ENCODE measurements around the gene PTPN6.

The PTPN6 gene

DNA sequence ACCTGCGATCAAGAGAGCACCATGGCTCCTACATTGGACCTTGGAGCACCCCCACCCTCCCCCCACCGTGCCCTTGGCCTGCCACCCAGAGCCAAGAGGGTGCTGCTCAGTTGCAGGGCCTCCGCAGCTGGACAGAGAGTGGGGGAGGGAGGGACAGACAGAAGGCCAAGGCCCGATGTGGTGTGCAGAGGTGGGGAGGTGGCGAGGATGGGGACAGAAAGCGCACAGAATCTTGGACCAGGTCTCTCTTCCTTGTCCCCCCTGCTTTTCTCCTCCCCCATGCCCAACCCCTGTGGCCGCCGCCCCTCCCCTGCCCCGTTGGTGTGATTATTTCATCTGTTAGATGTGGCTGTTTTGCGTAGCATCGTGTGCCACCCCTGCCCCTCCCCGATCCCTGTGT, 9.4 kb upstream of the PTPN6 start:
- DNase-seq (ENCODE audit: low read depth): no peak

DNA sequence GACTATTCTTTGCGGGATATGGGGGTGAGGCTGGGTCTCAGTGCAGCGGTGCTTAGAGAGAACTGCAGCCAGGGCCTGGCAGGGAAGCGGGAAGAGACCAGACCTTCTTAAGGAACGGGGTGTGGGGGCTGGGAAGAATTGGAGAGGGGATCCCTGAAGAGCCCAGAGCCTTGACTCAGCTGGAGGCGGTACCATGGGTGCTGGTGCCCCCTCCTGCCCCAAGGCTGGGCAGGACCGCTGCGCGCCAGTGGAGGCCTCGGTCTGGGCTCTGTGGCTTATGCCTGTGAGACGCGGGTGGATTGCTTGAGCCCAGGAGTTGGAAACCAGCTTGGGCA, 8.9 kb upstream of the PTPN6 start:
- no peak for DNase-seq (ENCODE audit: low read depth)

- peak; percentile 94 for DNase-seq (ENCODE audit: low read depth)
These were observed 7.8 kb upstream of the PTPN6 start for GRCh38 chr12:6943389-6943721.

- DNase-seq (ENCODE audit: low read depth): peak; percentile 90
These were observed 7.3 kb upstream of the PTPN6 start, which contains the start of the genes C12orf57 and RNU7-1 for GRCh38 chr12:6943722-6944380. C12orf57 (plus strand) TSS chr12:6944022; CDS start chr12:6944122, 100 bp downstream. RNU7-1 (plus strand) TSS chr12:6943816.

DNA sequence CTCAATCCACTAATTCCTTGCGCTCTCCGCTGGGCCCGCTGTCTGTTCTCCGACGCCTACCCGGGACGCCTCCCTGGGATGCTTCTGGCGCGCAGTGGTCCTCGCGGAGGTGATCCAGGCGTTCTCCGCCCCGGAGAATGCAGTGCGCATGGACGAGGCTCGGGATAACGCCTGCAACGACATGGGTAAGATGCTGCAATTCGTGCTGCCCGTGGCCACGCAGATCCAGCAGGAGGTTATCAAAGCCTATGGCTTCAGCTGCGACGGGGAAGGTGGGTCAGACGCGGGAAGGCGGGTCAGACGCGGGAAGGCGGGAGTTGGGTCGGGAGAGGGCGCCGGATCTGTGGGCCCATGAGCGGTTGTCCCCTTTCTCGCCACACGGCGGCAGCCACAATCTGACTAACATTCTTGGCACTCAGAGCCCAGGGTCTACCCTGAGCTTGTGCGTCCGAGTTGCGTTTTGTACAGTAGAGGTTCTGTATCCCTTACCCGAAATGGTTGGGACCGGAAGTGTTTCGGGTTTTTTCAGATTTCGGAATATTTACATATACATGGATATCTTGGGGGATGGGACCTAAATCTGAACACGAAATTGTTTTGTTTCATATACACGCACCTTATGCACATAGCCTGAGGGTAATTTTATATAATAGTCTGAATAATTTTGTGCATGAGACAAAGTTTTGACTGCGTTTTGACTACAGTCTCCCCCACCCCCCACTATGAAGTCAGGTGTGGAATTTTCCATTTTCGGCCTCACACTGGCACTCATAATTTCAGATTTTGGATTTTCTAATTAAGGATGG, 6.6 kb upstream of the PTPN6 start:
- DNase-seq (ENCODE audit: low read depth): peak; percentile 86

DNA sequence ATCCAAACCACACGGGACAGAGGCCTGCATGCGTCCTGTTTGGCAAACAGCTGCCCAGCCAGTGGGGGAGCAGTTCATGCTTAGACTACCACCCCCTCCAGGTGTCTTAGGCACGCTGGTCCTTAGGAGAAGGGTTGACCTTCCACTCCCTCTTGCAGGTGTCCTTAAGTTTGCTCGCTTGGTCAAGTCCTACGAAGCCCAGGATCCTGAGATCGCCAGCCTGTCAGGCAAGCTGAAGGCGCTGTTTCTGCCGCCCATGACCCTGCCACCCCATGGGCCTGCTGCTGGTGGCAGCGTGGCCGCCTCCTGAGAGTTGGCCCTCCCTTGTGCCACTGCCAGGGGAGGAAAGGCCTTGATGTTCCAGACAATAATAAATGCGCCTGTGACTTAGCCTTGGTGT, 5.5 kb upstream of the PTPN6 start:
- no peak for DNase-seq (ENCODE audit: low read depth)

- DNase-seq (ENCODE audit: low read depth): peak; percentile 41
These were observed 4.9 kb upstream of the PTPN6 start for GRCh38 chr12:6946033-6946919.

DNA sequence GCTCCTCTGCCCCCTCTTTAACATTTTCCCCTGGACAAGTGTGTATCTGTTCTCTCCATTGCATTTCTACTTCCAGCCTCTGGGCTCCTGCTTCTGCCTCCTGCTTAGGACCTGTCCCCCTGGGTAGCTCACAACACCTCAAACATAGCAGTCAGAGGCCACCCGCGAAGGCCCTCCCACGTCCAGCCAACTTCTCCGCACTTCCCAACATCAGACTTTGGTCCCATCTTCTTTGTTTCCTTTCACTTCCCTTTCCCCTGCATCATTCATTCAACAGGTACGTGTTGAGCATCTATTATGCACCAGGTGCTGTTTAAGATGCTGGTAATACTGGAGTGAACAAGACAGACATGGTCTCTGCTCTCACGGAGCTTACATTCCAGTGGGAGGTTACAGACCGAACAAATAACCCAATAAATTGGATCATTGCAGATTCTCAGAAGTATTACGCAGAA, 4.2 kb upstream of the PTPN6 start:
- no peak for DNase-seq (ENCODE audit: low read depth)

GRCh38 chr12:6947615-6948014, 3.5 kb upstream of the PTPN6 start:
- no peak for DNase-seq (ENCODE audit: low read depth)

DNA sequence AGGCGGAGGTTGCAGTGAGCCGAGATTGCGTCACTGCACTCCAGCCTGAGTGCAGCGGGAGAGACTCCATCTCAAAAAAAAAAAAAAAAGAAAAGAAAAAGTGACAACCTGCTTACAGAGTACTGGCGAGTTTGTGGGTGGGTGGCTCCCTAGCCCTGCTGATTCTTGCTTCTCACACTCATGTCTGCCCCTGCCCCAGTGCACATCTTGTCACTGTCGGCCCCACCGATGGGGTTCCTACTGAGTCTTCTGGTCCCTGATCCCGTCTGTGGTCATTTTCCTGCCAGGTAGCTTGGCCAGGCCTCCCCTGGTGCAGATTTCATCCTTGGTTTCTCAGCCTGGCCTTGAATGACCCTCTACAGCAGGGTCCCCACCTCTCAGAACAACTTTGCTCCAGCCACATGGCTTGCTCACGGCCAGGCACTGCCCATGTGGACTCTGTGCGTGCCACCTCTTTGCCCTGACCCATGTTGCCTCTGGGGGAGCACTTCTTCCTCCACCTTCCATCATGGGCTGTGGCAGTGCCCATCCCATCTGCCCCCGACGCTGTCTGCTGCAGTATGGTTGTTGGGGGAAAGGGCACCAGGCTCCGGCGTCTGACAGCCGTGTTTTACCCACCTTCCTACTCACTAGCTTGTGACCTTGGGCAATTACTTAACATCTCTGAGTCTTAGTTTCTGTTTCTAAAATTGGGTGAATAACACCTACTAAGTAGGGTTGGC, 2.1 kb upstream of the PTPN6 start:
- no peak for DNase-seq (ENCODE audit: low read depth)

GRCh38 chr12:6950401-6950801, 755 bp upstream of the PTPN6 start:
- no peak for DNase-seq (ENCODE audit: low read depth)

GRCh38 chr12:6951551-6952120, 480 bp downstream of the PTPN6 start:
- no peak for DNase-seq (ENCODE audit: low read depth)

GRCh38 chr12:6952121-6952862, 1.1 kb downstream of the PTPN6 start:
- DNase-seq (ENCODE audit: low read depth): no peak

DNA sequence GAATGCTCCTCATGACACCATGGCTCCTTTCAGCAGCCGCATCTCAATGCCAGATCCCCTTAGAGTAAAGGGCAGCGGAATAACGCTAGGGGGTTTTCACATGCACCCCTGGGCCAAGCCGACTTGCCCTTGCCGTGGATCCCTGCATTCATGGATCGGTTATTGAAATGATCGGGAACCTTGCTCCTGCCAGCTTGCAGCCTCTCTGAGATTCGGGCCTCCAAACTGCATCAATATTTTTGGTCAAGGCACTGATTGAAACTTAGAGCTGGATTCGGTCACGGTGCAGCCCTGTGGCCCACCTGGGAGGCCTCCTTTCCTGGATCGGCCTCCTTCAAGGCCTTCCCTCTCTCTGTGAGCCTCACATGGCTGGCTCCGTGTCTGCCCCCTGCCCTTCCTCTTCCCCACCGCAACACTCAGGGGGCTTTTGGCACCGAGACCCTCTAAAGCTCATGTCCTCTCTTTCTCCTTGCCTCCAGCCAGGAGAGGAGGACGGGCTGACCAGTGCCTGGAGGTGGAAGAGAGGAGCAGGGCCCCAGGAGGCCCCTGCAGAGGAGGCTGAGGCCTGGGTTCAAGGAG, 1.8 kb downstream of the PTPN6 start:
- DNase-seq (ENCODE audit: low read depth): no peak

DNA sequence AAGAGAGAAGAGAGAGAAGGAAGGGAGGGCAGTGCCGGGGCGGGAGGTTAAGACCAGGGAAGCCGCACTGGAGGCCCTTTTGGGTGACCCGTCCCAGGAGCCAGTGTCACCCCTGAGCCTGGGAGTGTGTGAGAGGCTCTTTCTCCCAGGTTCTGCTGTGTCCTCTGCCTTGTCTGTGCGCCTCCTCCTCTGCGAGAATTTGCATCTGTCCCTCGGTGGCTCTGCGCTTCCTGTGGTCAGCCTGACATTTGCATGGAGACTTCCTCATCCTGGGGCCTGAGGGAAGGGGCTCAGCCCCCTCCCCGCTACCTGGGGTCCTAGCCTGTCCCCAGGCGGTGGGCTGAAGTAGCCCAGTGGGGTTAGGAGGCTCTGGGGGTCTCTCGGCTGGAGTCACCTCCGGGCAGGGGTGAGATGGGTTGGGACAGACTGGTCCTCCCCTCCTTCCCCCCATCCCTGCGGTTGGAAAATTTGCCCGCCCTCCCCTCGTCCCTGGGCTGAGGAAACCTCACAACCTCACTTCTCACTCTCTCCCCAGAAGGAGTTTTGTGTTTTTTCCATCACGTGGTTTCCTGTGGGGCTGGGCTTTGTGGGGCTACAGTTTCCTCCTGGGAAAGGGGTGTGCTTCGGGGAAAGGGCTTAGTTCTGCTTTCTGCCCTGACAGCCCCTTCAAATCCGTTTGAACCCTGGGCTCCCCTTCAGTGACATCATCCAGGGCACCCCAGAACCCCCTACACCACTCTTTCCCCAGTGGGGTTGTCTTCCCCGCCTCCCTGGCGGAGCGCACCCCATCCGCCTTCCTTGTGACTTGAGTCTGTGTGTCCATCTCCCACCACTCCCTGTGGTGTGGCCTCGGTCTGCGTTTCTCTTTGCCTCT, 2.5 kb downstream of the PTPN6 start:
- DNase-seq (ENCODE audit: low read depth): no peak

- DNase-seq (ENCODE audit: low read depth): no peak
These were observed 3.4 kb downstream of the PTPN6 start for GRCh38 chr12:6954316-6955107.

- no peak for DNase-seq (ENCODE audit: low read depth)
These were observed 4.2 kb downstream of the PTPN6 start for GRCh38 chr12:6955108-6956020.

Measured in amniotic epithelial cell (primary cell).